Measurements from ENCODE around the gene RAB28. TPM values are rescaled to one million over a fixed set of nuclear protein-coding genes. Genes with fewer than 3 reads are reported as not detected.

Gene RAB28
- total RNA-seq, 1 experiment from 2014 or later = 12.1 TPM

DNA sequence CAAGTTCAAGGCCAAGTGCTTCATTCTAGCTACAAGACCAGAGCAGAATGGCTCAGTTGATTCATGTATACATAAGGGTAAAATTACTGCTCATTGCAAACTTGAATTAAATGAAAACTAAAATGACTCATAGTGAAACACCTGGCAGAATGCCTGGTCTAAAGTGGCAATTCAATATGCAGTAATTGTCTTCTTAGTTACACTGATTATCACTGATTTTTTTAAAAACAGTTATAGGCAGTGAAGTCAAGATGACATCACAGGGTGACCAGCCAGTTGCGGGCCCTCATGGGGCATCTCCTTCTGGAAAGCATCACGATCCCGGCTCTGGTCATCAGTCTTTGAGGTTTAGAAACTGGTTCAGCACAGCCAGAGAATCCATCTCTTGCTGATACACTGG, 154.2 kb downstream of the RAB28 start:
- intact Hi-C loops (cut with micrococcal nuclease) = no loop called here
- ChIA-PET POLR2A (no interaction called here), CTCF (no interaction called here), RAD21 (ENCODE audit: low non-redundant PET in 1 of 2, low total read pairs in 2 of 2, uncharacterized antibody in 2 of 2, unreplicated experiment in 2 of 2) (no interaction called here)
- DNase-seq (ENCODE audit: low read depth, low spot score) = peak; percentile 27
- Histone ChIP-seq H3K27ac (ENCODE audit: low read depth, low read length) (no peak overlapping the region), H2AFZ (ENCODE audit: low read depth, low read length, poor library complexity, severe bottlenecking) (no peak overlapping the region), H4K20me1 (ENCODE audit: insufficient read depth) (no peaks in the 10 kb centered on the region), H3K9ac (ENCODE audit: low read length) (no peak overlapping the region), H3K36me3 (ENCODE audit: control insufficient read depth in 1 of 2, insufficient read depth in 2 of 2, low read length in 2 of 2) (no peaks in the 10 kb centered on the region), H3K4me3 (replicated peaks in 1 of 2; ENCODE audit: low read depth in 1 of 2, low read length in 2 of 2) (no peak overlapping the region), H3K4me2 (ENCODE audit: low read length) (peak overlapping the region; percentile 37), H3K79me2 (ENCODE audit: insufficient read depth, low read length) (no peaks in the 10 kb centered on the region), H3K4me1 (ENCODE audit: control insufficient read depth in 1 of 2, insufficient read depth in 2 of 2, low read length in 2 of 2) (peaks cover 0 to 21% of the 10 kb centered on the region in 2 experiments; a peak in 2 of 4 replicates), H3K9me3 (ENCODE audit: control insufficient read depth in 1 of 2, insufficient read depth in 1 of 2, low read depth in 1 of 2, low read length in 2 of 2) (no peaks in the 10 kb centered on the region), H3K9me2 (ENCODE audit: insufficient read depth) (no peaks in the 10 kb centered on the region), H3K27me3 (ENCODE audit: insufficient read depth, low read length) (no peaks in the 10 kb centered on the region)
- 0 out of 2 replicates have a peak, but pooled peaks have one; percentile 22 for ATAC-seq
- TF ChIP-seq, protein P1, sequence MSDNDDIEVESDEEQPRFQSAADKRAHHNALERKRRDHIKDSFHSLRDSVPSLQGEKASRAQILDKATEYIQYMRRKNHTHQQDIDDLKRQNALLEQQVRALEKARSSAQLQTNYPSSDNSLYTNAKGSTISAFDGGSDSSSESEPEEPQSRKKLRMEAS (IDR thresholded peaks at IDR 0.05) = no peak
- TF ChIP-seq SRF (IDR thresholded peaks at IDR 0.05; ENCODE audit: low read depth) = no peak
- no peak for TF ChIP-seq SP1 (IDR thresholded peaks at IDR 0.05; ENCODE audit: low read depth)
- TF ChIP-seq CEBPB (IDR thresholded peaks at IDR 0.05; ENCODE audit: low read depth) = no peak
- peak; percentile 39; the same call in 1 of the 2 replicates for TF ChIP-seq JUND (IDR thresholded peaks at IDR 0.05)
- no peak for TF ChIP-seq ZNF274 (IDR thresholded peaks at IDR 0.05; ENCODE audit: low read depth, low read length)
- TF ChIP-seq, protein P2, sequence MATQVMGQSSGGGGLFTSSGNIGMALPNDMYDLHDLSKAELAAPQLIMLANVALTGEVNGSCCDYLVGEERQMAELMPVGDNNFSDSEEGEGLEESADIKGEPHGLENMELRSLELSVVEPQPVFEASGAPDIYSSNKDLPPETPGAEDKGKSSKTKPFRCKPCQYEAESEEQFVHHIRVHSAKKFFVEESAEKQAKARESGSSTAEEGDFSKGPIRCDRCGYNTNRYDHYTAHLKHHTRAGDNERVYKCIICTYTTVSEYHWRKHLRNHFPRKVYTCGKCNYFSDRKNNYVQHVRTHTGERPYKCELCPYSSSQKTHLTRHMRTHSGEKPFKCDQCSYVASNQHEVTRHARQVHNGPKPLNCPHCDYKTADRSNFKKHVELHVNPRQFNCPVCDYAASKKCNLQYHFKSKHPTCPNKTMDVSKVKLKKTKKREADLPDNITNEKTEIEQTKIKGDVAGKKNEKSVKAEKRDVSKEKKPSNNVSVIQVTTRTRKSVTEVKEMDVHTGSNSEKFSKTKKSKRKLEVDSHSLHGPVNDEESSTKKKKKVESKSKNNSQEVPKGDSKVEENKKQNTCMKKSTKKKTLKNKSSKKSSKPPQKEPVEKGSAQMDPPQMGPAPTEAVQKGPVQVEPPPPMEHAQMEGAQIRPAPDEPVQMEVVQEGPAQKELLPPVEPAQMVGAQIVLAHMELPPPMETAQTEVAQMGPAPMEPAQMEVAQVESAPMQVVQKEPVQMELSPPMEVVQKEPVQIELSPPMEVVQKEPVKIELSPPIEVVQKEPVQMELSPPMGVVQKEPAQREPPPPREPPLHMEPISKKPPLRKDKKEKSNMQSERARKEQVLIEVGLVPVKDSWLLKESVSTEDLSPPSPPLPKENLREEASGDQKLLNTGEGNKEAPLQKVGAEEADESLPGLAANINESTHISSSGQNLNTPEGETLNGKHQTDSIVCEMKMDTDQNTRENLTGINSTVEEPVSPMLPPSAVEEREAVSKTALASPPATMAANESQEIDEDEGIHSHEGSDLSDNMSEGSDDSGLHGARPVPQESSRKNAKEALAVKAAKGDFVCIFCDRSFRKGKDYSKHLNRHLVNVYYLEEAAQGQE (IDR thresholded peaks at IDR 0.05; ENCODE audit: low read depth) = no peak
- no peak for TF ChIP-seq SIN3A (IDR thresholded peaks at IDR 0.05; ENCODE audit: low read depth)
- peak; percentile 51; the same call in 1 of the 2 replicates for TF ChIP-seq FOSL1 (IDR thresholded peaks at IDR 0.05; ENCODE audit: low read depth)
- BruUV-seq (replicated peaks) = no TSS peak

Measured in HCT116 (cell line).